Stimulated activated CD8-positive, alpha-beta memory T cell treated with anti-CD3 and anti-CD28 coated beads, Interleukin-7, amount 100 ng/mL, for 4 hours (primary cell): ENCODE results near the gene HAUS8.
"Not testable (repeated sequence)": the region's sequence is repeated elsewhere in the genome, so short reads cannot be mapped to it uniquely, and the experiment has no call there.

Experiments
- DNase-seq, 2 donors: peaks; one replicate each; pipeline ENCODE4 v3.0.0-alpha.2; 2020; ENCODE audit warnings: low read depth in 2 of 2

The HAUS8 gene

DNA sequence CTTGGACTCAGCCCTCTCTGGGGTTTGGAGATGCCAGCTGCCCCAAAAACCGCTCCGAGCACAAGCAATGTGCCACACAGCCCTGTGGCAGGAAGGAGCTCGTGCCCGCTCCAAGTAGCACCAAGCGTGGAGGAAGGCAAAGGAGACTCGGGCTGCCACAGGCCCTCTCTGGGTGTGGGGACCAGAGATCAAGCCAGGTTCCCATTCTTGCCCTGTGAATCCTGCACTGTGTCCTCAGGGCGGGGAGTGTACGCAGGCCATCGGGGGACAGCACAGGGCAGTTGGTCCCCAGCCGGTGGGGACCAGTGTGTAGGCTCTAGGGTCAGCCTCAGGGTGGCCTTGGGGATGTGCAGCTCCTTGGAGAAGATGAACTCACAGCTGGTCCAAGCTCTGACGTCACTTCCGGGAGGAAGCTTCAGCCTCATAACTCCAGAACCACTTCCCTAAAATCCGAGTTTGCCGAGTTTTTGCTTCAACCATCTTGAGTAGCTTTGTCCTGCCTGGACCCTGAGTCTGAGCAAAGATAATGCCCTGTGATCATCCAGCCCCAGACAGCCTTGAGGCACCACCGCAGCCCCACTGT lies 39.3 kb downstream of the HAUS8 start:
- no peak for DNase-seq

DNA sequence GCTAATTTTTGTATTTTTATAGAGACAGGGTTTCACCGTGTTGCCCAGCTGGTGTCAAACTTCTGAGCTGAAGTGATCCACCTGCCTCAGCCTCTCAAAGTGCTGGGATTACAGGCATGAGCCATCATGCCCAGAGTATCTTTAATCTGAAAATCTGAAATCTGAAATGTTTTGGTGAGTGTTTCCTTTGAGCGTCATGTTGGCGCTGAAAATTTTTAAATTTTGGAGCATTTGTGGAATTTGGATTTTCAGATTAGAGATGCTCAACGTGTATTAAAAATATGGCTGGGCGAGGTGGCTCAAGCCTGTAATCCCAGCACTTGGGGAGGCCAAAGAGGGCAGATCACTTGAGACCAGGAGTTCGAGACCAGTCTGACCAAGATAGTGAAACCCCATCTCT lies 43.5 kb downstream of the HAUS8 start:
- no peak for DNase-seq

DNA sequence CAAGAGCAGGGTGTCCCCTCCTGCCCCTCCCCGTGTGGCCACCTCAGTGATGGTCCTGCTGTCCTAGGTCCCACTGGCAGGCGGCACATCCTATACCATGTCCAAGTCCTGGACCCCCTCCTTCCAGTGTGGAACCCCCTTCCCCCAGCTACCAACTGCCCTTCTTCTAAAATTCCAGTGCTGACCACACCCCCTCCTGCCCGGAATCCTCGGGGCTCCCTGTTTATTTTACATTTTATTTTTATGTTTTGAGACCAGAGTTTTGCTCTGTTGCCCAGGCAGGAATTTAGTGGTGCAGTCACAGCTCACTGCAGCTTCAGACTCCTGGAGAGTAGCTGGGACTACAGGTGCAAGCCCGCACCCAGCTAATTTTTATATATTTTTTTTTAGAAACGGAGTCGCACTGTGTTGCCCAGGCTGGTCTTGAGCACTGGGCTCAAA lies 47.7 kb downstream of the HAUS8 start:
- no peak for DNase-seq

- no peak for DNase-seq
These were observed 48.3 kb downstream of the HAUS8 start, which contains the start of gene CPAMD8 for GRCh38 chr19:17026706-17027534. TSS of gene CPAMD8 (minus strand) at chr19:17026810. CDS start at chr19:17026642, 168 bp downstream.

DNA sequence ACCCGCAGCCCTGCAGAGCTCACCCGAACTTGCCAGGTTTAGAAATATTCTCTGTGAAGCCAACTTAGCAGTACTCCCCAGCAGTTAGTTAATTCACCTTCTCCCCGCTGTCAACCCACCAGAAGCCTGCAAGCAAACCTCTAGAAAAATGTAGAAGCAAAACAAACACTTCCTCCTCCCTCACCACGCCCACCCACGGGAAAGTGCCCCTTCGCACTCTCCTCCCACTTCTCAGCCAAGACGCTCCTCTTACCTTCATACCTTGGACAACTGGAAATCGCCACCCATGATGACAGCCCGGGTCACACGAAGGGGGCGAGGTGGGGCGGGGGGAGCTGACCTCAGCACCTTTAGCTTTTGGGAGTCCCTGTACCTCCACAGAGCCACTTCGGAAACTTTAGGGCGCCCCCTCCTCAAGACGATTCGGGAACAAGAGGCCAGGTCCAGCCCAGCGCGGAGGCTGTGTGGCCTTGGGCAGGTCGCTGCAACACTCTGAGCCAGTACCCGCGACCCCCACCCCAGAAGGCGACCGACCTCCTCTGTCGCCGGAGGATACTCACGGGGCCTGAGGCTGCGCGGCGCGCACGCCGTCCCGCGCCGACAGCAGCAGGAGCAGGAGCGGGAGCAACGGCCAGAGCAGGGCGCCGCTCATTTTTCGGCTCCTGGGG lies 49.1 kb downstream of the HAUS8 start:
- no peak for DNase-seq

GRCh38 chr19:17025361-17025760 lies 49.9 kb downstream of the HAUS8 start:
- DNase-seq, result no peak

DNA sequence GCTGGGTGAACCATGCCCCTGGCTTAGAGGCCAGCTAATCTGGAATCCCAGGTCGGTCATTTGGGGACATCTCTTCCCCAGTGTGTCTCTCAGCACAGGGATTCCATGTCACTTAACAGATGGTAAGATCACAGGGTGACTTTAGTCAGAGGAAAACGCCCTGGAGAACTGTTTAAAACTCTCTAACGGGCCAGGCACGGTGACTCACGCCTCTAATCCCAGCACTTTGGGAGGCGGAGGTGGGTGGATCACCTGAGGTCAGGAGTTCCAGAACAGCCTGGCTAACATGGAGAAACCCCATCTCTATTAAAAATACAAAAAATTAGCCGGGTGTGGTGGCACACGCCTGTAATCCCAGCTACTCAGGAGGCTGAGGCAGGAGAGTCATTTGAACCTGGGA lies 50.3 kb downstream of the HAUS8 start:
- DNase-seq, result not testable (repeated sequence)

DNA sequence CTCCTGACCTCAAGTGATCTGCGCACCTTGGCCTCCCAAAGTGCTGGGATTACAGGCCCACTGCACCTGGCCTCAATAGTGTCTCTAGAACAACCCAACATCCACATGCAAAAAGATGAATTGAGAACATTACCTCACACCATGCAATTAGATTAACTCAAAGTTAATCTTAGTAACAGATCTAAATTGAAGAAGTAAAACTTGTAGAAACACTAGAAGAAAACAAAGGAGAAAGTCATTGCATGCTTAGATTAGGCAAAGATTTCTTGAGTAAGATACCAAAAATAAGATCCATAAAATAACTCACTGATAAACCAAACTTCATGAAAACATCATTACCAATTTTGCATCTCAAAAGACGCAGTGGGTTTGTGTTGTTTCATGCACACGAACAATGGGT lies 51.4 kb downstream of the HAUS8 start:
- no peak for DNase-seq

- no peak for DNase-seq
These were observed 52.5 kb downstream of the HAUS8 start for GRCh38 chr19:17022738-17023137.

- no peak for DNase-seq
These were observed 53.3 kb downstream of the HAUS8 start for GRCh38 chr19:17021793-17022590.

GRCh38 chr19:17021328-17021727 lies 53.9 kb downstream of the HAUS8 start:
- no peak for DNase-seq

GRCh38 chr19:17020823-17021222 lies 54.4 kb downstream of the HAUS8 start:
- no peak for DNase-seq

DNA sequence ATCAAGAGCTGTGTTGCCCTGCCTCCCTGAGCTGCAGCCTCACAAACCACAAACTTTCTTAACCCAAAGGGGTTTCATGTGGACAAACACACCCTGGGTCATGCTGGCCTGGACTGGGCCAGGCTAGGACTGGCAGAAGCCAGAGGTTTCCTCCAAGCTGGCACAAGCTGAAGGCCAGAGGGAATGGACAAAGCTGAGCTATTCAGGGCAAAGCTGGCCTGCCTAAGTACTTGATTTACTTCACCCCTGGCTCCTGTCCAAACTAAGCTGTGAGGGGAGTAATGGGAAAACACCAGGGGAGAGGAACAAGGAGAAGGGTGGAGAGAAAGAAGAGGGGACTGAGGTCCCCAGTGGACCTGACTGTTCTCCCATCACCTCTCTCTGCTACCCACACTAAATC lies 54.9 kb downstream of the HAUS8 start:
- DNase-seq, result no peak

GRCh38 chr19:17014212-17014861 lies 60.9 kb downstream of the HAUS8 start:
- not testable (repeated sequence) for DNase-seq

- no peak for DNase-seq
These were observed 63.8 kb downstream of the HAUS8 start for GRCh38 chr19:17011485-17011884.

GRCh38 chr19:17006579-17006978 lies 68.7 kb downstream of the HAUS8 start:
- DNase-seq, result no peak

- DNase-seq, result no peak
These were observed 70.3 kb downstream of the HAUS8 start for GRCh38 chr19:17005000-17005399.

DNA sequence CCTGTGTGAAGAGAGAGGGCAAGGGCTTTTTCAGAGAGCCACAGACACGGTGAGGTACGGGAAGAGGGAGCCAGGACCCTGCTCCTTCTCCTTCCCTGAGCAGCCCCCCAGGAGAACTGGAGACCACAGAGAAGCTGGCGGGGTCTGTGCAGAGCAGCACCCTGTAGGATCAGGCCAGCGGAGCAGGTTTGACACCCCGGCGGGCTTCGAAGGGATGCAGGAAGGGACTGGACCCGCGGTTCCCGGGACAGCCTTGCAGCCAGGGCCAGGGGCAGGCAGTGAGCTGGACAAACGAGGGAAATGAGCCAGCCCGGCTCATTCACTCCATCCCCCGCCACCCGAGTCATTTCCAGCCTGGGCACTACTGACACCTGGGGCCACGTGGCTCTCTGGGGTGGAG lies 70.9 kb downstream of the HAUS8 start:
- DNase-seq, result no peak

- no peak for DNase-seq
These were observed 72.8 kb downstream of the HAUS8 start for GRCh38 chr19:17002455-17002854.

DNA sequence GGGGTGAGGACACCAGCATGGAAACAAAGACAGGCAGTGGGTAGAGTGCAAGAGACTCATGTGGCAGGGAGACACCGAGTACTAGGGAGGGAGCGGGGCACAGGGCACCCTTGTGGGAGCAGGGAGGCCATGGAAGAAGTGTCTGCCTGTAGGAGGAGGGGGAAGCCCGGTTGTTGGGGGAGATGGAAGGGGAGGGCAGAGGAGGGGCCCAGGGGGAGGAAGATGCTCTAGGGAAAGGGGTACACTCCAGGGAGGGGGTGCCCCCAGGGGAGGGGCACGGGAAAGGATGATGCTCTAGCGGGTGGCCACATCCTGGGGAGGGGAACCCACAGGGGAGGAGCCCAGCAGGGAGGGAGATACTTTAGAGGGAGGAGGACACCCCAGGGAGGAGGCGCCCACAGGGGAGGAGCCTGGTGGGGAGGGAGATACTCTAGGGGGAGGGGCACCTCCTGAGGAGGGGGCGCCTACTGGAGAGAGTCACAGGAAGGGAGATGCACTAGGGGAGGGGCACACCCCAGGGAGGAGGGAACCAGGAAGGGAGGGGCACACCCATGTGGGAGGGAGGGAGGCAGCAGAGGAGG lies 73.6 kb downstream of the HAUS8 start:
- DNase-seq, result peak; percentile 33 to 61
